GM18858 (cell line): ENCODE results near the gene CHSY3.
A peak's percentile ranks its signal among the peaks of the same experiment; 100 is the strongest.

ENCODE experiments used
- ATAC-seq: cut with Tn5 transposase; IDR thresholded peaks from one replicate; pipeline ENCODE4 v1.9.1; 2021; ENCODE audit not compliant: unreplicated experiment

The CHSY3 gene

DNA sequence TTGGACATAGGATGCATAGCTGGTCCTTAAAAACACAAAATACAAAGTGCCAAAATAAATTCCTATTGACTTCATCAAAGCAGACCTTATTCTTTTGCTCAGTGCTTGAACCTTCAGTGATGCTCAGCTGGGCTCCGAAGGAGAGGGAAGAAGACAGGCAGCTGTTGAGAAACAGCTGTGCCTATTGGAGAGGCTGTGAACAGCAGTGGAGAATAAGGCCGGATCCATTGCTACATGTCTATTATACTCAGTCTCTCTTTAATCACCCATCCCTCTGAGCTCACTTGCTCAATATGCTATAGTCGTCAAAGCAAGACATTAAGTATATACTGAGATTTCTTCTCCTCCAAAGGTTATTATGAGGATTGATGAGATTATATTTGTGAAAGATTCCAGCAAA, 174.4 kb downstream of the CHSY3 start:
- ATAC-seq = no peak

DNA sequence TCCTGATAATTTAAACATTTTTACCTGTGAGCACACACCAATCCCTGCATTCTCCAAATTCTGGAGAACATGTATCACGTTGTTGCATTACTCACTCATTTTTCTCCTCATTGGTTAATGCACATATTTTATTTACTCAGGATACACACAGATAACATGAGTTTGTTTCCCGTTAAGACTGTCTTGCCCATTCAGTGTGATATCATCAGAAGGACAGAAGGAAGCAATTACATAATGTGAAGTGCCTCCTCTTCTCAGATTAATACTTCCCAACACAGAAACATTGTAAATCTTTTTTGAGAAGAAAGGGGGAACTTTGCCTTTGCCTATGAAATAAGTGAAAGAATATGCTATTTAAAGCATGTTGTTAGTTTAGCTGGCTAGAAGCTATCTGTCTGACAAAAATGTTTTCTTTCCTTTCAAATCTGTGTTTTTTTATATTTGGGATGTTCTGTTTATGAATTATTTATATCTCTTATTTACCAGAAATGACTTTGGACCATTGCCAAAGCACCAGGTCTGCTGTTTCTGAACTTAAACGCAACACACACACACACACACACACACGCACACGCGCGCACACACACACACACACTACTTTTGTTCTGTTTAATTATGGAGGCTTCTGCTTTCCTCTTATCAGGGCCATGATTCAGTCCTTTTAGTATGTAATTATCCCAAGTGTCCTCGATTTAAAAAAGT, 186.5 kb downstream of the CHSY3 start:
- no peak for ATAC-seq

- ATAC-seq = no peak
Measured at GRCh38 chr5:130092991-130093390, 188.7 kb downstream of the CHSY3 start.

GRCh38 chr5:130096483-130096882, 192.2 kb downstream of the CHSY3 start:
- no peak for ATAC-seq

- ATAC-seq = no peak
Measured at GRCh38 chr5:130099008-130099407, 194.7 kb downstream of the CHSY3 start.

DNA sequence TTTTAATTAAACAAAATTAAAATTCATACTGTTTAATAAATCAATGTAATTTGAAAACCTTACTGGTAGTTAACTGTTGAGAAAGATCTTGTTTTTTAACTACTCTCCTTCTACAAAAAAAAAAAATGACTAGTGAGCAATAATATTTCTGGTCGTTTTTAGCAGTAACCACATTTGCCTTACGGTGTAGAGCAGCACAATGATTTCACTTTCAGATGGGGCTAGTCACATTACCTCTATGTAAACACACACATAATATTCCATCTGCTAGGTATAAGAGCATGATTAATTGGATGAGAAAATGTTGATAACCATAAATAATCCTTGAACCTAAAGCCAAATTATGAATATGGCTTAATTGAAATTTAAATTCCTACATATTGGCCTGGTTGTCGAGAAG, 198.1 kb downstream of the CHSY3 start:
- peak; percentile 75 for ATAC-seq

GRCh38 chr5:130102960-130103359, 198.7 kb downstream of the CHSY3 start:
- no peak for ATAC-seq

GRCh38 chr5:130104895-130105688, 200.8 kb downstream of the CHSY3 start:
- ATAC-seq = no peak

DNA sequence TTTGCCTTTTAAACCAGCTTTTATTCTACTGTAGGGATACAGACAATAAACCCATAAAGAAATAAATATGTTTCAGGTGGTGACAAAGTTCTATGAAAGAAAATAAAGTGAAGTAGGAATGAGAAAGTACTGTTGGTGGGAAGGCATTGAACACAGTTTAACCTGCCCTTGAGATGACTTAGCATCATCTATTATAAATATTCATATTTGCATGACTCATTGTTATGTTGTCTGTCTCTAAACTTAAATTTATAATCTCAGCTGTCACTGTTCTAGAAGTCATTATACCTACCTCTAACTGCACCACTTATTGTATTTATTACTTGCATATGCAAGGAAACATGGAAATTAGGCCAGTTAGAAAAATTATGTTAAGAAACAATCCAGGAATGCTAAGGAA, 202.2 kb downstream of the CHSY3 start:
- no peak for ATAC-seq

DNA sequence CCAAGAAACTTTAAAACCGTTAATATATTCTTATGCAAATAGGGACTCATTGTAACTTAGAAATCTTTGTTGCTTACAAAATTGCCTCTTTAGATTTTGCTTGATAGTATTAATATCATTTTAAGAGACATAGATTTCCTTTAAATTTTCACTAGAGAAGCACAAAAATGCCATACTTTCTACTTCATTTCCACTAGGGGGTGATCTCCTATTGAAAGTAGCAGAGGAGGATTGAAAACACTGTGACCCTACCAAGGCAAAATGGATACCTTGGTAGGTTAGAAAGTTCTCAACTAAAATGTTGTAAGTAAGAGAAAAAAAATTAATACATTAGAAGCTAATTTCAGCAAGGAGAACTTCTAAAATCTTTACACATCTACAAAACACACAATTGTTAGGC, 204.9 kb downstream of the CHSY3 start:
- ATAC-seq = peak; percentile 53

- ATAC-seq = no peak
Measured at GRCh38 chr5:130110328-130110727, 206.1 kb downstream of the CHSY3 start.

DNA sequence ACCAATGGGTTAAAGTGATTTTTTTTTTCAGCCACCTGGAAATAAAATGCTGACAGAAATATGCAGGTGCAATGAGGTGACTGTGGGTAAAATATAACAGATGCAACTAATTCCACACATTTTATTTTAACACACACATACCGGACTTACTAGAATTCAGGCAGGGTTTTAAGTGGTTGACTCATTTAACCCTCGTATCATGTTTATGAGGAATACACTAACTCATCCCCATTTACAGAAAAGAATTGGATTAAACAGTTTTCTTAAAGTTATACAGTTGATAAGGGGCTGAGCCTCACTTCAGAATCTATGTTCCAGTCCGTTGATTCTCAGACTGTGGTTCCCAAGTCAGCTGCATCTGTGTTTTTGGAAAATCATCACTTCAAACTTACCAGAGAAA, 207.5 kb downstream of the CHSY3 start:
- no peak for ATAC-seq

GRCh38 chr5:130112246-130112645, 208.0 kb downstream of the CHSY3 start:
- peak; percentile 86 for ATAC-seq

DNA sequence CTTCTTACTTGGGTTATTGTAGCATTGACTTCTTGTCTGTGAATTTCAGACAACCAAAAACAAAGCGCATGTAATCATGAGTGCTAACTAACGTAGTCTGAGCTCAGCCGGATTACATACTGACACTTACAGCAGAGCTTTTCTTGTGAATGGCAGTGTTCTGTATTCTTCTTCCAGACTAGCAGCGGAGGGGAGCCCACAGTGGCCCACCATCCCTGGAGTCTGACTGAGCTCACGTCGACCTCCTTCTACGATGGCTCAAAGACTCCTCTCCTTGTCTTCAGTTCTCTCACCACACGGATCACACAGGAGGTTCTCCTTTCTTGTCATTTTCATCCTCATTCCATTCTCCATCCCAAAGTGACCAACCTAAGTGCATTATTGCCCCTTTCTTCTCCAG, 211.4 kb downstream of the CHSY3 start:
- ATAC-seq = no peak

GRCh38 chr5:130116462-130116861, 212.2 kb downstream of the CHSY3 start:
- ATAC-seq = no peak

- ATAC-seq = no peak
Measured at GRCh38 chr5:130116972-130117371, 212.7 kb downstream of the CHSY3 start.

DNA sequence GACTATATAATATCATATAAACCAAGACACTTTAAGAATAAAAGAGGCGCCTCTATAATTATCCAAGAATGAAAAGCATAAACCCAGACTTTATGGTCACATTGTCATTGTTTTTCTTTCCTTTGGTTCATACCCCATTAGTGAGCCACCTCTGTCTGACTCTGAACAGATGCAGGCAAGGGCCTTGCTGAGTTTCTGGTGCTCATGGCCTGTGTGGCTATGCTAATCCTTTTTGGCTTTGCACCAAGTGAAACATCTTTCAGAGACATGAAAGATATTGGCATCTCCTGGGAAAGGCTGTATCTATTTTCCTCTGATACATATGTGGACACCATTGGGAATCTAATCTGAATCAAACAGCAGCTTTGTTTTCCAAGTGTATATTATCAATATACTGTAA, 222.5 kb downstream of the CHSY3 start:
- ATAC-seq = no peak

DNA sequence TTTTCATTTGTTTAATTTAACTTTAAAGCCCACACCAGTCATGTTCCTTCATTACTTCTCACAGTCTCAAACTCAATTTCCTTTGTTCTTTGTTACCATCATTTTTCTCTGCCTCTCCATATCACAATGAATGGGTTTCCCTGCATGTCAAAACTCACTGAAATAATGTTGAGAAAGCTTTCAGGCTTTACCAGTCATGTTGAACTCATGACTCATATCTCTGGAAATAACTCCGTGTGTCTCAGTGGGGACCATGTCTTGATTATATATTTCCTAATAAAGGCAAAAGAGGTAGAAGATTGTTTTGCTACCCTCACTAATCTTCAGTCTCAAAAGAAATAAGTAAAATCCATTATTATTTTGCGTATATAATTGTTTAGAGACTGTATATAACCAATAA, 231.2 kb downstream of the CHSY3 start:
- no peak for ATAC-seq

- no peak for ATAC-seq
Measured at GRCh38 chr5:130136300-130136699, 232.0 kb downstream of the CHSY3 start.

DNA sequence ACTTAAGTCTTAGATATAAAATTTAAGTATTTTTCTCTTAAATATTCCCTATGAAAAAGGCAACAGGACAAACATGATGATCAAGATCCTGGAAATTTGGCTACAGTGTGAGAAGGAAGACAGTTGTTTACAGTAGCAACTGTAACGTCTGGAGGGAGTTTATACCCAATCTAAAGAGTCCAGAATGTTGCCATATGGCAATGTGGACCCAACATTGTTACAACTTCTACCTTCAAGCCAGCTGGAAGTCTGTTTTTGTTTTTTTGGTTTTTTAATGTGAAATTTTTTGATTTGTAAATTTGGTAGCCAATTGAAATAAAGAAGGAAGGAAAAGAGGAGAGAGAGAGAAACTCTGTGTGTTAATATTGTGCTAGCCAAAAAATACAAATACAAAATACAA, 233.4 kb downstream of the CHSY3 start:
- ATAC-seq = no peak

- no peak for ATAC-seq
Measured at GRCh38 chr5:130138406-130139045, 234.3 kb downstream of the CHSY3 start.
